ENCODE measurements around the gene LRBA. TPM values are rescaled to one million over a fixed set of nuclear protein-coding genes. Genes with fewer than 3 reads are reported as not detected.
"Not testable (repeated sequence)": the region's sequence is repeated elsewhere in the genome, so short reads cannot be mapped to it uniquely, and the experiment has no call there.

LRBA gene
- total RNA-seq, 1 donor from 2014 or later: 93.1 TPM

- no peak for DNase-seq (ENCODE audit: low spot score)
These were observed 6.7 kb upstream of the LRBA start for GRCh38 chr4:151021637-151022334.

- DNase-seq (ENCODE audit: low spot score): peak; percentile 71
These were observed 619 bp upstream of the LRBA start for GRCh38 chr4:151015459-151016347.

GRCh38 chr4:151013944-151014343, 1.1 kb downstream of the LRBA start:
- no peak for DNase-seq (ENCODE audit: low spot score)

GRCh38 chr4:151013491-151013890, 1.6 kb downstream of the LRBA start:
- DNase-seq (ENCODE audit: low spot score): no peak

GRCh38 chr4:151012820-151013219, 2.3 kb downstream of the LRBA start:
- no peak for DNase-seq (ENCODE audit: low spot score)

- DNase-seq (ENCODE audit: low spot score): no peak
These were observed 2.7 kb downstream of the LRBA start for GRCh38 chr4:151012376-151012775.

GRCh38 chr4:151004222-151004621, 10.9 kb downstream of the LRBA start:
- DNase-seq (ENCODE audit: low spot score): no peak

- DNase-seq (ENCODE audit: low spot score): no peak
These were observed 14.2 kb downstream of the LRBA start for GRCh38 chr4:151000747-151001429.

GRCh38 chr4:150999086-150999485, 16.0 kb downstream of the LRBA start:
- DNase-seq (ENCODE audit: low spot score): no peak

- no peak for DNase-seq (ENCODE audit: low spot score)
These were observed 17.9 kb downstream of the LRBA start for GRCh38 chr4:150997141-150997540.

GRCh38 chr4:150994721-150995120, 20.4 kb downstream of the LRBA start:
- DNase-seq (ENCODE audit: low spot score): no peak

- DNase-seq (ENCODE audit: low spot score): not testable (repeated sequence)
These were observed 21.5 kb downstream of the LRBA start for GRCh38 chr4:150993577-150993976.

GRCh38 chr4:150990993-150991392, 24.1 kb downstream of the LRBA start:
- no peak for DNase-seq (ENCODE audit: low spot score)

- no peak for DNase-seq (ENCODE audit: low spot score)
These were observed 24.8 kb downstream of the LRBA start for GRCh38 chr4:150990250-150990649.

GRCh38 chr4:150988238-150988637, 26.8 kb downstream of the LRBA start:
- no peak for DNase-seq (ENCODE audit: low spot score)

GRCh38 chr4:150987204-150987603, 27.9 kb downstream of the LRBA start:
- no peak for DNase-seq (ENCODE audit: low spot score)

GRCh38 chr4:150986085-150986484, 29.0 kb downstream of the LRBA start:
- DNase-seq (ENCODE audit: low spot score): no peak

GRCh38 chr4:150983851-150984250, 31.2 kb downstream of the LRBA start:
- DNase-seq (ENCODE audit: low spot score): no peak

- no peak for DNase-seq (ENCODE audit: low spot score)
These were observed 32.4 kb downstream of the LRBA start for GRCh38 chr4:150982557-150983233.

- no peak for DNase-seq (ENCODE audit: low spot score)
These were observed 36.1 kb downstream of the LRBA start for GRCh38 chr4:150978738-150979575.
